ENCODE data around the gene CACNA2D2. TPM values are rescaled to one million over a fixed set of nuclear protein-coding genes. Genes with fewer than 3 reads are reported as not detected.

The CACNA2D2 gene
- total RNA-seq, 1 donor from 2014 or later = 2.5 TPM

DNA sequence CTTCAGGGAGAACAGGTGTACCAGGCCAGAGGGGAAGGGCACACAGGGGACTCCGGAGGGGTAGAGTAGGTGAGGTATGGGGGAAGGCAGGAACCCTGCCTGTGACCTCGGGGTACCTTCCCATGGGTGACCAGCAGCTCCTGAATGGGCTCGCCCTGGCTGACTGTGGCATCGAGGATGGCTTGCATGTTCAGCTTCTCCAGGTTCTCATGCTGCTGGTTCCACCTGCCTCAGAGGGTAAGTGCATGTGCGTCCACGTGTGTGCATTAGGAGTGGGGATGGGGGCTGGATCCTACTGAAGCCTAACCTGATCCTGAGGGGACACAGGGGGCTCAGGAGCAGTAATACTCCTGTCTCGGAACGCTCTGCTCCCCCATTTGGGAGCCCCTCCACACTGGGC lies 158.4 kb downstream of the CACNA2D2 start:
- Histone ChIP-seq H3K36me3 (peaks cover 0 to 8% of the 10 kb centered on the region in 2 donors), H3K27ac (no peak overlapping the region), H3K27me3 (no peaks in the 10 kb centered on the region), H3K4me3 (peak overlapping the region; percentile 32 to 47), H3K9me3 (no peaks in the 10 kb centered on the region), H3K4me1 (peaks cover 43% of the 10 kb centered on the region)
- intact Hi-C loops (cut with DNase I) = no loop called here
- no peak for DNase-seq (ENCODE audit: extremely low spot score in 2 of 2)
- TF ChIP-seq POLR2AphosphoS5 (IDR thresholded peaks at IDR 0.05; ENCODE audit: insufficient read depth in 1 of 2, low read depth in 1 of 2) (no peak), POLR2A (IDR thresholded peaks at IDR 0.05) (no peak)
- TF ChIP-seq, protein P1, sequence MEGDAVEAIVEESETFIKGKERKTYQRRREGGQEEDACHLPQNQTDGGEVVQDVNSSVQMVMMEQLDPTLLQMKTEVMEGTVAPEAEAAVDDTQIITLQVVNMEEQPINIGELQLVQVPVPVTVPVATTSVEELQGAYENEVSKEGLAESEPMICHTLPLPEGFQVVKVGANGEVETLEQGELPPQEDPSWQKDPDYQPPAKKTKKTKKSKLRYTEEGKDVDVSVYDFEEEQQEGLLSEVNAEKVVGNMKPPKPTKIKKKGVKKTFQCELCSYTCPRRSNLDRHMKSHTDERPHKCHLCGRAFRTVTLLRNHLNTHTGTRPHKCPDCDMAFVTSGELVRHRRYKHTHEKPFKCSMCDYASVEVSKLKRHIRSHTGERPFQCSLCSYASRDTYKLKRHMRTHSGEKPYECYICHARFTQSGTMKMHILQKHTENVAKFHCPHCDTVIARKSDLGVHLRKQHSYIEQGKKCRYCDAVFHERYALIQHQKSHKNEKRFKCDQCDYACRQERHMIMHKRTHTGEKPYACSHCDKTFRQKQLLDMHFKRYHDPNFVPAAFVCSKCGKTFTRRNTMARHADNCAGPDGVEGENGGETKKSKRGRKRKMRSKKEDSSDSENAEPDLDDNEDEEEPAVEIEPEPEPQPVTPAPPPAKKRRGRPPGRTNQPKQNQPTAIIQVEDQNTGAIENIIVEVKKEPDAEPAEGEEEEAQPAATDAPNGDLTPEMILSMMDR (IDR thresholded peaks at IDR 0.05) = no peak

DNA sequence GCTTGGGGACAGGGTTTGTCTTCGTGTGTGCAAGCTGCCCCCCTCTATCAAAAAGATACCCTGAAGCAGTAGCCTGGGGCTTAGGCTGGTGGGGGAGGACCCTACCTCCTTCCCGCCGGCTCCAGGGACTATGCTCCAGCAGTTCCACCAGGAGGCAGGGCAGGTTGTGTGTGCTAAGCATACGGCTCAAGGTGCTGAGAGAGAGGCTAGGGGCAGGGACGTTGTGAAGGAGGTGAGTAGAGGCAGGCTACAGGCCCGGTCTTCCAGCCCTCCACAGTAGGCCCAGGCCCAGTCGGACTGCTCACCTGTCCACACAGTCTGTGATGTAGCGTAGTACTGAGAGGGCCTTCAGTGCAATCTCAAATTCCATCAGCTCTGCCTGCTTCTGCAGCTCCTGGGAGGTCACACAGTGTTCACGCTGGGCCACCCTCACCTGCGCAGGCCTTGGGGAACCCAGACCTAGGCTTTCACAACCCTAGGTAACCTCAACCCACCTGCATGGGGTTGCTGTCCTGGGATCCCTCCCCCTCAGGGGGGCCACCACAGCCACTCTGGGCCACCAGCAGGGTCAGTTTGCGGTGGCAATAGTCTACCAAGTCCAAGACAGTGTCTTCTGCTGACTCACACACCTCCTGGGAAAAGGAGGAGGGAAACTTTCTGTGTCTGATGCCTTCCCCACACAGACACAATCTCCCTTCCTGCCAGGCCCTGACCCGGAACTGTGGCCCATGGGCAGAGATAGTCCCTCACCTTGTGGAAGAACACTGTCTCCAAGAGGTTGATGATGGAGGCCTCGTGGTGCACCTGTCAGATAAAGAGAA lies 160.4 kb downstream of the CACNA2D2 start:
- intact Hi-C loops (cut with DNase I) = no loop called here
- no peak for DNase-seq (ENCODE audit: extremely low spot score in 2 of 2)
- H3K4me3 ChIP-seq = no peak overlapping the region
- H3K27ac ChIP-seq = no peak overlapping the region
- TF ChIP-seq POLR2A (IDR thresholded peaks at IDR 0.05) = no peak
- TF ChIP-seq, protein P1 (IDR thresholded peaks at IDR 0.05) = no peak
- no peak for TF ChIP-seq POLR2AphosphoS5 (IDR thresholded peaks at IDR 0.05; ENCODE audit: insufficient read depth in 1 of 2, low read depth in 1 of 2)
- H3K9me3 ChIP-seq = no peaks in the 10 kb centered on the region
- H3K36me3 ChIP-seq = peaks cover 0 to 1% of the 10 kb centered on the region in 2 donors
- peaks cover 50% of the 10 kb centered on the region for H3K4me1 ChIP-seq
- H3K27me3 ChIP-seq = no peaks in the 10 kb centered on the region

DNA sequence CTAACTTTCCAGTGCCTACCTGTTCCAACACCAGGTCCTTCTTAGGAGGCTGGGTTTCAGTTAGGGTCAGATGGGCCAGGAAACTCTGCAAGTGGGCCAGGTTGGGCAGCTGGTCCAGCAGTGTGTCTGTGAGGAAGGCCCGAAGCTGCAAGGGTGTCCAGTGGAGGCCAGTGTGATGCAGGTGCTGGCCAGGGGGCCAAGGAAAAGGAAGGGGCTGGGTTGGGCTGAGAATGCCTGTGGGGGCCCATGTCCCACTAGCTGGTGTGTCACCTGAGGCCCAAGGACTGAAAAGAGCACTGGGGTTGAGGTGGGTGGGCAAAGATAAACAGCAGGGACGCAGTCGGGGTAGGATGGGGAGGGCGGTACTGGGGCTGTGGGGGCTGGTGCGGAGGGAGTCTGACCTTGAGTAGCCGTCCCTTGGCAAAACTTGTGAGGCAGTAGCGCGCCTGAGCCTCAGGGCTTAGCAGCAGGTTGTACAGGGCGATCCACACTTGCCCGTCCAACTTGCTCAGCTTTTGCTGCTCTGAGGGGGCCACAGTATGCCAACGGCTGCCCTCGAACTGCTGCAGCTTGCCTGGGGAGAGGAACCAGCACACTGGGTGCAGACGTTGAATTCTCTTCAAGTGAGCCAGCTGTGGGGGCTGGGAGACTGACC lies 161.3 kb downstream of the CACNA2D2 start:
- DNase-seq (ENCODE audit: extremely low spot score in 2 of 2) = no peak
- TF ChIP-seq POLR2A (IDR thresholded peaks at IDR 0.05) (no peak), POLR2AphosphoS5 (IDR thresholded peaks at IDR 0.05; ENCODE audit: insufficient read depth in 1 of 2, low read depth in 1 of 2) (no peak)
- TF ChIP-seq, protein P1 (IDR thresholded peaks at IDR 0.05) = no peak
- no peaks in the 10 kb centered on the region for H3K9me3 ChIP-seq
- H3K4me3 ChIP-seq = no peak overlapping the region
- intact Hi-C loops (cut with DNase I) = no loop called here
- peak overlapping the region; percentile 99 for H3K27ac ChIP-seq
- H3K27me3 ChIP-seq = no peaks in the 10 kb centered on the region
- H3K4me1 ChIP-seq = peaks cover 55% of the 10 kb centered on the region
- no peaks in the 10 kb centered on the region for H3K36me3 ChIP-seq

- Histone ChIP-seq H3K9me3 (no peaks in the 10 kb centered on the region), H3K4me1 (peaks cover 59% of the 10 kb centered on the region), H3K27ac (peak overlapping the region; percentile 99), H3K27me3 (no peaks in the 10 kb centered on the region), H3K4me3 (peak overlapping the region; percentile 51 to 60), H3K36me3 (no peaks in the 10 kb centered on the region)
- TF ChIP-seq POLR2A (IDR thresholded peaks at IDR 0.05) = no peak
- TF ChIP-seq, protein P1 (IDR thresholded peaks at IDR 0.05) = no peak
- no peak for TF ChIP-seq POLR2AphosphoS5 (IDR thresholded peaks at IDR 0.05; ENCODE audit: insufficient read depth in 1 of 2, low read depth in 1 of 2)
- DNase-seq (ENCODE audit: extremely low spot score in 2 of 2) = no peak
- intact Hi-C loops (cut with DNase I) = no loop called here
Measured at GRCh38 chr3:50341537-50341936, 161.9 kb downstream of the CACNA2D2 start.
